ENCODE results near the gene GUCY2D. TPM values are rescaled to one million over a fixed set of nuclear protein-coding genes. Genes with fewer than 3 reads are reported as not detected.
A peak's percentile ranks its signal among the peaks of the same experiment; 100 is the strongest.

The GUCY2D gene
- total and polyA plus RNA-seq, 10 donors: 0.03 to 0.43 (median 0.07) TPM; not detected in 7

DNA sequence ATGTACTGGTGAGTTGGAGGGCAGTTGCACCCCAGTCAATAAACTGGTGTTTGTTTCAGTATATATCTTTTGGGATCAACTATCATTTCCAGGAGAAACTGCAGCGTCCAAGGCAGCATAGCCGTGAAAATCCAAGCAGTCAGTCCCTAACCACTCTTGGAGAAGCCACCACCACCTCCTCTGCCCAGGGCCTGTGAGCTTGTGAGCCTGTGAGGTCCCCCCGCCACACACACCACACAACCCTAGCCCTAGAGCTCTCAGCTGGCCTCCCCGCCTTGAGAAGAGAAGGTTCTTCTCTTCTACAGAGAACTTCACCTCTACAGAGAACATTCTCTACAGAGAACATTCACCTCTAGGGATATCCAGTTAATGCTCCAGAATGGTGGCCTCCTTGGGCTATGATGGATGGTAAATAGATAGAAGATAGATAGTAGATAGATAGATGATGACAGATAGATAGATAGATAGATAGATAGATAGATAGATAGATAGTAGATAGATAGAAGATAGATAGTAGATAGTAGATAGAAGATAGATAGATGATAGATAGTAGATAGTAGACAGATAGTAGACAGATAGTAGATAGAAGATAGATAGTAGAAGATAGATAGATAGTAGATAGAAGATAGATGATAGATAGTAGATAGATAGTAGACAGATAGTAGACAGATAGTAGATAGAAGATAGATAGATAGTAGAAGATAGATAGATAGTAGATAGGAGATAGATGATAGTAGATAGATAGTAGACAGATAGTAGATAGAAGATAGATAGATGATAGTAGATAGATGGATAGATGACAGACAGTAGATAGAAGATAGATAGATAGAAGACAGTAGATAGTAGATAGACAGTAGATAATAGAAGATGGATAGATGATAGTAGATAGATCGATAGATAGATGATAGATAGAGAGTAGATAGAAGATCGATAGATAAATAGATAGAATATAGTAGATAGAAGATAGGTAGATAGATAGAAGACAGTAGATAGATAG is 50.1 kb downstream of the GUCY2D start:
- TF ChIP-seq CTCF (IDR thresholded peaks at IDR 0.05 in 8 of 11, conservative IDR thresholded peaks at IDR 0.05 in 3 of 11): no peak
- TF ChIP-seq POLR2AphosphoS5 (IDR thresholded peaks at IDR 0.05): no peak
- no peak for TF ChIP-seq POLR2A (IDR thresholded peaks at IDR 0.05)
- intact Hi-C loops (cut with DNase I; ENCODE audit: low total_unique reads): loop anchor here (10.0 kb wide), 2 partner anchors 58 to 228 kb away; no protein-coding TSS in a partner anchor
- peaks cover 0 to 28% (median 21%) of the 10 kb centered on the region in 6 donors for H3K4me1 ChIP-seq
- peaks cover 0 to 3% (median 0%) of the 10 kb centered on the region in 6 donors for H3K36me3 ChIP-seq
- no peak overlapping the region for H3K27ac ChIP-seq
- WGBS, 5 donors: 85 to 94% (median 93%) methylated on average over 6 of the region's 6 CpGs
- peak; percentile 28 for DNase-seq
- H3K4me3 ChIP-seq: no peak overlapping the region
- H3K9me3 ChIP-seq: no peaks in the 10 kb centered on the region
- peaks cover 0 to 10% (median 0%) of the 10 kb centered on the region in 7 donors for H3K27me3 ChIP-seq (replicated peaks in 1 of 7)

- H3K36me3 ChIP-seq: no peaks in the 10 kb centered on the region
- H3K27ac ChIP-seq: no peak overlapping the region
- DNase-seq: no peak
- WGBS, 5 donors: 88 to 93% (median 92%) methylated on average over 7 of the region's 7 CpGs
- H3K9me3 ChIP-seq: no peaks in the 10 kb centered on the region
- H3K4me3 ChIP-seq: no peak overlapping the region
- no peak for TF ChIP-seq POLR2AphosphoS5 (IDR thresholded peaks at IDR 0.05)
- no peak for TF ChIP-seq CTCF (IDR thresholded peaks at IDR 0.05 in 8 of 11, conservative IDR thresholded peaks at IDR 0.05 in 3 of 11)
- TF ChIP-seq POLR2A (IDR thresholded peaks at IDR 0.05): no peak
- peaks cover 0 to 17% (median 6%) of the 10 kb centered on the region in 7 donors for H3K27me3 ChIP-seq (replicated peaks in 1 of 7)
- intact Hi-C loops (cut with DNase I; ENCODE audit: low total_unique reads): loop anchor here (10.0 kb wide), 2 partner anchors 59 to 229 kb away; no protein-coding TSS in a partner anchor
- H3K4me1 ChIP-seq: peaks cover 0 to 33% (median 27%) of the 10 kb centered on the region in 6 donors
Observed at GRCh38 chr17:8053600-8053999, 51.2 kb downstream of the GUCY2D start.

GRCh38 chr17:8055851-8056231 is 53.4 kb downstream of the GUCY2D start:
- WGBS, 5 donors: 49 to 69% (median 65%) methylated on average over 3 of the region's 3 CpGs
- H3K36me3 ChIP-seq: no peaks in the 10 kb centered on the region
- intact Hi-C loops (cut with DNase I; ENCODE audit: low total_unique reads): loop anchor here (5.0 to 10.0 kb wide), 3 partner anchors 61 to 231 kb away; no protein-coding TSS in a partner anchor
- TF ChIP-seq POLR2AphosphoS5 (IDR thresholded peaks at IDR 0.05) (no peak), CTCF (IDR thresholded peaks at IDR 0.05 in 8 of 11, conservative IDR thresholded peaks at IDR 0.05 in 3 of 11) (no peak), POLR2A (IDR thresholded peaks at IDR 0.05) (no peak)
- peak overlapping the region in 1 of 8 donors; percentile 39 for H3K4me3 ChIP-seq
- H3K9me3 ChIP-seq: no peaks in the 10 kb centered on the region
- peaks cover 0 to 39% (median 27%) of the 10 kb centered on the region in 6 donors for H3K4me1 ChIP-seq
- H3K27ac ChIP-seq: peak overlapping the region in 7 of 8 donors; percentile 22 to 86 (median 63)
- DNase-seq: peak; percentile 48
- H3K27me3 ChIP-seq (replicated peaks in 1 of 7): peaks cover 0 to 37% (median 21%) of the 10 kb centered on the region in 7 donors
